Stimulated activated CD8-positive, alpha-beta memory T cell treated with anti-CD3 and anti-CD28 coated beads, Interleukin-4, amount 100 ng/mL, for 24 hours (primary cell): ENCODE data around the gene RASL12.

Experiments used
- DNase-seq: peaks from one replicate; pipeline ENCODE4 v3.0.0-alpha.2; 2020; ENCODE audit warnings: low read depth

The RASL12 gene

GRCh38 chr15:65092911-65093792 lies 25.4 kb upstream of the RASL12 start:
- DNase-seq, result no peak

GRCh38 chr15:65091946-65092770 lies 24.4 kb upstream of the RASL12 start:
- no peak for DNase-seq

GRCh38 chr15:65089206-65089824 lies 21.5 kb upstream of the RASL12 start:
- DNase-seq, result no peak

- no peak for DNase-seq
Measured at GRCh38 chr15:65088643-65089021, 20.8 kb upstream of the RASL12 start.

- no peak for DNase-seq
Measured at GRCh38 chr15:65087873-65088642, 20.3 kb upstream of the RASL12 start.

GRCh38 chr15:65087411-65087810 lies 19.6 kb upstream of the RASL12 start:
- DNase-seq, result no peak

GRCh38 chr15:65086680-65087111 lies 18.9 kb upstream of the RASL12 start:
- DNase-seq, result no peak

- no peak for DNase-seq
Measured at GRCh38 chr15:65085990-65086679, 18.3 kb upstream of the RASL12 start.

- DNase-seq, result no peak
Measured at GRCh38 chr15:65085207-65085753, 17.5 kb upstream of the RASL12 start.

GRCh38 chr15:65084500-65085206 lies 16.9 kb upstream of the RASL12 start:
- no peak for DNase-seq

- DNase-seq, result no peak
Measured at GRCh38 chr15:65083262-65083701, 15.5 kb upstream of the RASL12 start.

- no peak for DNase-seq
Measured at GRCh38 chr15:65082303-65082953, 14.6 kb upstream of the RASL12 start.

- no peak for DNase-seq
Measured at GRCh38 chr15:65081758-65082157, 14.0 kb upstream of the RASL12 start.

- DNase-seq, result no peak
Measured at GRCh38 chr15:65081270-65081669, 13.5 kb upstream of the RASL12 start.

- no peak for DNase-seq
Measured at GRCh38 chr15:65079580-65079979, 11.8 kb upstream of the RASL12 start.

- DNase-seq, result peak; percentile 37
Measured at GRCh38 chr15:65077981-65078352, 10.2 kb upstream of the RASL12 start.

GRCh38 chr15:65077291-65077980 lies 9.6 kb upstream of the RASL12 start:
- no peak for DNase-seq

GRCh38 chr15:65076486-65077290 lies 8.9 kb upstream of the RASL12 start, which contains the start of gene KBTBD13:
TSS of gene KBTBD13 (plus strand) at chr15:65076746. CDS start at chr15:65076816, 70 bp downstream.
- no peak for DNase-seq
